HG03045 (cell line): ENCODE measurements around the gene TBC1D8.

Experiments
- ATAC-seq: cut with Tn5 transposase; IDR thresholded peaks from one replicate; pipeline ENCODE4 v1.9.1; 2021; ENCODE audit warnings: mild to moderate bottlenecking, moderate library complexity; ENCODE audit not compliant: unreplicated experiment

The TBC1D8 gene

GRCh38 chr2:101037161-101037755 lies 113.9 kb downstream of the TBC1D8 start:
- no peak for ATAC-seq

- no peak for ATAC-seq
Observed at GRCh38 chr2:101036562-101036961, 114.6 kb downstream of the TBC1D8 start.

GRCh38 chr2:101032084-101032776 lies 119.0 kb downstream of the TBC1D8 start:
- no peak for ATAC-seq

- no peak for ATAC-seq
Observed at GRCh38 chr2:101030866-101031554, 120.2 kb downstream of the TBC1D8 start.

GRCh38 chr2:101027852-101028251 lies 123.3 kb downstream of the TBC1D8 start:
- ATAC-seq: no peak

- no peak for ATAC-seq
Observed at GRCh38 chr2:101026923-101027469, 124.2 kb downstream of the TBC1D8 start.

- ATAC-seq: no peak
Observed at GRCh38 chr2:101026253-101026701, 124.9 kb downstream of the TBC1D8 start.

- no peak for ATAC-seq
Observed at GRCh38 chr2:101025561-101025960, 125.6 kb downstream of the TBC1D8 start.

- no peak for ATAC-seq
Observed at GRCh38 chr2:101023327-101024107, 127.7 kb downstream of the TBC1D8 start.

- no peak for ATAC-seq
Observed at GRCh38 chr2:101022221-101022620, 129.0 kb downstream of the TBC1D8 start.

- ATAC-seq: no peak
Observed at GRCh38 chr2:101018934-101019333, 132.2 kb downstream of the TBC1D8 start.

GRCh38 chr2:101017371-101017770 lies 133.8 kb downstream of the TBC1D8 start:
- ATAC-seq: no peak

- no peak for ATAC-seq
Observed at GRCh38 chr2:101014264-101014857, 136.8 kb downstream of the TBC1D8 start.

GRCh38 chr2:101012706-101013181 lies 138.4 kb downstream of the TBC1D8 start:
- ATAC-seq: no peak

- ATAC-seq: peak; percentile 83
Observed at GRCh38 chr2:101012054-101012705, 139.0 kb downstream of the TBC1D8 start.

- ATAC-seq: no peak
Observed at GRCh38 chr2:101011152-101011551, 140.0 kb downstream of the TBC1D8 start.

GRCh38 chr2:101007415-101008345 lies 143.5 kb downstream of the TBC1D8 start:
- ATAC-seq: no peak

- ATAC-seq: no peak
Observed at GRCh38 chr2:101006065-101006715, 145.0 kb downstream of the TBC1D8 start.
